Activated CD4-positive, alpha-beta memory T cell treated with anti-CD3 and anti-CD28 coated beads for 36 hours (primary cell): Measurements from ENCODE around the gene CALD1. TPM values are rescaled to one million over a fixed set of nuclear protein-coding genes. Genes with fewer than 3 reads are reported as not detected.

Source experiments
- CTCF ChIA-PET: fragments of 350-600 bp; sonication (Branson Sonifier 250); formaldehyde crosslinking; loops from one replicate; lab custom pipeline; 2021; ENCODE audit warnings: antibody characterized with exemption, inconsistent platforms; lab: Charles Lee
- POLR2A ChIA-PET: fragments of 350-600 bp; sonication (Branson Sonifier 250); formaldehyde crosslinking; loops from one replicate; lab custom pipeline; 2021; ENCODE audit warnings: antibody characterized with exemption; lab: Charles Lee
- DNase-seq: peaks from one replicate; pipeline ENCODE4 v3.0.0-alpha.2; 2020
- H3K27ac Mint-ChIP-seq: one replicate; pipeline ENCODE4 v1.8.0; 2021; ENCODE audit warnings: mixed read lengths
- H3K27me3 Mint-ChIP-seq: one replicate; pipeline ENCODE4 v1.8.0; 2021; ENCODE audit warnings: mixed read lengths
- H3K36me3 Mint-ChIP-seq: one replicate; pipeline ENCODE4 v1.8.0; 2021; ENCODE audit warnings: mixed read lengths
- H3K4me1 Mint-ChIP-seq: one replicate; pipeline ENCODE4 v1.8.0; 2021; ENCODE audit warnings: low read depth, mixed read lengths
- H3K4me3 Mint-ChIP-seq: one replicate; pipeline ENCODE4 v1.8.0; 2021; ENCODE audit warnings: mild to moderate bottlenecking, mixed read lengths
- H3K9me3 Mint-ChIP-seq: one replicate; pipeline ENCODE4 v1.8.0; 2021; ENCODE audit warnings: mixed read lengths
- intact Hi-C: fragments of 100-400 bp; cut with micrococcal nuclease; formaldehyde crosslinking; loops from one replicate; pipeline ENCODE4 v1.15.1; 2023
- total RNA-seq, 2 experiments: library from RNA; stranded (reverse); gene quantifications; one replicate each; pipeline ENCODE4 v1.2.3, GENCODE V29; 2021

The CALD1 gene
- total RNA-seq, 2 experiments from 2014 or later, result 7.1 to 7.5 TPM

DNA sequence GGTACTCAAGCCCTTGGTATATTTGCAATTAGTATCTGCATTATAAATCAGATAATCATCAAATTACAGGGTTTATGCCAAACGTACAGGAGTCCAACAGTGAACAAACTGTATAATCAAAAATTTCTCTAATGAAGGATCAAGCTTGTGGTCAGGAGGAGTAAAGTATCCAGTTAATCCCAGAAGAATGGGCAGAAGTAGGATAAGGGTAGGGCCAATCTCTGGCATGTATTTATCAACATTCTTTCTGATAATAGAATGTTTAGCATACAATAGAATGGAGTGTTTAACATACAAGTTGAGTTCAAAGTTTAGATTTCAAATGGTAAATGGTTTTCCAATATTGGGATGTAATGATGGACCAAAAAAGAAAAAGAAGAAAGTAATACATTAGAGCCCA is 103.0 kb downstream of the CALD1 start:
- intact Hi-C loops, result no loop called here
- Mint-ChIP-seq H3K4me3 (no peak overlapping the region), H3K27ac (no peak overlapping the region), H3K4me1 (peaks cover 17% of the 10 kb centered on the region), H3K9me3 (no peaks in the 10 kb centered on the region), H3K27me3 (no peaks in the 10 kb centered on the region), H3K36me3 (no peaks in the 10 kb centered on the region)
- ChIA-PET POLR2A (no interaction called here), CTCF (no interaction called here)
- DNase-seq, result no peak

- Mint-ChIP-seq H3K27ac (no peak overlapping the region), H3K9me3 (no peaks in the 10 kb centered on the region), H3K4me1 (peaks cover 19% of the 10 kb centered on the region), H3K27me3 (peaks cover 3% of the 10 kb centered on the region), H3K36me3 (no peaks in the 10 kb centered on the region), H3K4me3 (no peak overlapping the region)
- DNase-seq, result no peak
- ChIA-PET CTCF (no interaction called here), POLR2A (no interaction called here)
- intact Hi-C loops, result no loop called here
These were observed 106.5 kb downstream of the CALD1 start for GRCh38 chr7:134885967-134886352.

GRCh38 chr7:134886353-134887057 is 107.1 kb downstream of the CALD1 start:
- CTCF ChIA-PET, result no interaction called here
- Mint-ChIP-seq H3K36me3 (no peaks in the 10 kb centered on the region), H3K27me3 (peaks cover 5% of the 10 kb centered on the region), H3K4me1 (peaks cover 21% of the 10 kb centered on the region), H3K4me3 (no peak overlapping the region), H3K27ac (no peak overlapping the region), H3K9me3 (no peaks in the 10 kb centered on the region)
- POLR2A ChIA-PET, result no interaction called here
- DNase-seq, result no peak
- intact Hi-C loops, result no loop called here

DNA sequence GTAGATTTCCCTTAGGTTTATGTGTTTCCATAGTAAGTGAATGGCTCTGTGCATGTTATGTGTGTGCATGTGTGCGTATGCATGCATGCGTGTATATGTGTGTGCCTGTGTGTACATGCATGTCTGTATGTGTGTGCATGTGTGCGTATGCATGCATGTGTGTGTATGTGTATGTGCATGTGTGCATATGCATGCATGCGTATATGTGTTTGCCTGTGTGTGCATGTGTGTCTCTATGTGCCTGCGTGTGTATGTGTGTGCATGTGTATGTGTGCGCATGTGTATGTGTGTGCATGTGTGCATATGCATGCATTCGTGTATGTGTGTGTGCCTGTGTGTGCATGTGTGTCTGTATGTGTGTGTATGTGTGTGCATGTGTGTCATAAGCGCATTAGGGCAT is 108.1 kb downstream of the CALD1 start:
- H3K4me1 Mint-ChIP-seq, result peaks cover 21% of the 10 kb centered on the region
- H3K27me3 Mint-ChIP-seq, result peaks cover 5% of the 10 kb centered on the region
- H3K27ac Mint-ChIP-seq, result no peak overlapping the region
- no peaks in the 10 kb centered on the region for H3K36me3 Mint-ChIP-seq
- intact Hi-C loops, result no loop called here
- ChIA-PET POLR2A (no interaction called here), CTCF (no interaction called here)
- H3K4me3 Mint-ChIP-seq, result no peak overlapping the region
- H3K9me3 Mint-ChIP-seq, result no peaks in the 10 kb centered on the region
- no peak for DNase-seq

- ChIA-PET CTCF (no interaction called here), POLR2A (no interaction called here)
- Mint-ChIP-seq H3K27ac (no peak overlapping the region), H3K4me1 (peaks cover 21% of the 10 kb centered on the region), H3K4me3 (no peak overlapping the region), H3K36me3 (no peaks in the 10 kb centered on the region), H3K9me3 (no peaks in the 10 kb centered on the region), H3K27me3 (peaks cover 5% of the 10 kb centered on the region)
- intact Hi-C loops, result no loop called here
- DNase-seq, result no peak
These were observed 108.8 kb downstream of the CALD1 start for GRCh38 chr7:134888141-134888740.

DNA sequence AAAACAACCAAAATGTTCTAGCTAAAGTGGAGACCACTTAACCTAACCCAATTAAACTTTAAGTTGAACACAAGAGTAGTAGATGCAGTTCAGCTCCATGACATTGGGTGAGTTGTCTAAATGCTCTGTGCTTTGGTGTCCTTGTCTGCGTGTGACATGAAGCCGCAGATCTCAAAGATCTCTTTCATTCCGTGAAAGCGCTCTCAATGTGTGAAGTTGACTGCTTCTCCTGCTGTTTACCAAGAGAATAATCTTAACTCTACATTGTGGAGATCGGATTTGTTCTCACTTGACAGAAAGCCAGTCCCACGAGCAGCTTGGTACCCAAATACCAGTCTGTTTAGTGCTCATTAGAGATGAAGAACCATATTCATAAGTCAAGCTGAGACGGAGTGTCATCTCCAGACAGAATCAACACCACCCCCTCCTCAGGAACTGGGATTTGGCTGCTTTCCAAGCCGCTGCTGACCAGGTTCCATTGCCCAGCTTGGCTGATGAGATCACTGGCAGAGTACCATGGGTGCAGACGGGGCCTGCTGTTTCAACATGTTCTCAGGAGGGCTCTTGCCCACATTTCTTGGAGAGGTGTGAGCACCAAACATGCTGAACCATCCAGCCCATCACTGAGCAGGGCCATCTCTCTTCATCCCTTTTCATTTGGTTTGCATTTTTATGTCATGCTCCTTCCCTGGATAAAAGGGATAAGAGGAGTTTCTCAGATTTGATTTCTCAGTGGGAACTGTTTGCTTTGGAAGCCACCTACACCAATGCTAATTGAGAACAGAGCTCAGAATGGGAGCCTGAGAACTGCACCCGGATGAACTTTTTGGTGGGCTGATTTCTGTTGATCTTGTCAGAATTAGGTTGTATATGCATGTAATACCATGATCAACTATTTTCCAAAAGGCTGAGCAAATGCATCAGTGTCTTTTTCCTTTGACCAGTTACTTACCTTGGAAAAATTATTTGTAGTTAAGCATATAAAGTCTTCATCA is 111.1 kb downstream of the CALD1 start:
- peaks cover 5% of the 10 kb centered on the region for H3K27me3 Mint-ChIP-seq
- H3K4me3 Mint-ChIP-seq, result no peak overlapping the region
- intact Hi-C loops, result no loop called here
- CTCF ChIA-PET, result no interaction called here
- H3K9me3 Mint-ChIP-seq, result peaks cover 4% of the 10 kb centered on the region
- POLR2A ChIA-PET, result no interaction called here
- H3K36me3 Mint-ChIP-seq, result no peaks in the 10 kb centered on the region
- no peak overlapping the region for H3K27ac Mint-ChIP-seq
- H3K4me1 Mint-ChIP-seq, result peaks cover 21% of the 10 kb centered on the region
- DNase-seq, result no peak

GRCh38 chr7:134891262-134891695 is 111.8 kb downstream of the CALD1 start:
- Mint-ChIP-seq H3K27me3 (peaks cover 5% of the 10 kb centered on the region), H3K9me3 (peaks cover 12% of the 10 kb centered on the region), H3K27ac (no peak overlapping the region), H3K4me3 (no peak overlapping the region), H3K36me3 (peaks cover 2% of the 10 kb centered on the region), H3K4me1 (peaks cover 15% of the 10 kb centered on the region)
- POLR2A ChIA-PET, result no interaction called here
- DNase-seq, result no peak
- intact Hi-C loops, result no loop called here
- CTCF ChIA-PET, result no interaction called here

DNA sequence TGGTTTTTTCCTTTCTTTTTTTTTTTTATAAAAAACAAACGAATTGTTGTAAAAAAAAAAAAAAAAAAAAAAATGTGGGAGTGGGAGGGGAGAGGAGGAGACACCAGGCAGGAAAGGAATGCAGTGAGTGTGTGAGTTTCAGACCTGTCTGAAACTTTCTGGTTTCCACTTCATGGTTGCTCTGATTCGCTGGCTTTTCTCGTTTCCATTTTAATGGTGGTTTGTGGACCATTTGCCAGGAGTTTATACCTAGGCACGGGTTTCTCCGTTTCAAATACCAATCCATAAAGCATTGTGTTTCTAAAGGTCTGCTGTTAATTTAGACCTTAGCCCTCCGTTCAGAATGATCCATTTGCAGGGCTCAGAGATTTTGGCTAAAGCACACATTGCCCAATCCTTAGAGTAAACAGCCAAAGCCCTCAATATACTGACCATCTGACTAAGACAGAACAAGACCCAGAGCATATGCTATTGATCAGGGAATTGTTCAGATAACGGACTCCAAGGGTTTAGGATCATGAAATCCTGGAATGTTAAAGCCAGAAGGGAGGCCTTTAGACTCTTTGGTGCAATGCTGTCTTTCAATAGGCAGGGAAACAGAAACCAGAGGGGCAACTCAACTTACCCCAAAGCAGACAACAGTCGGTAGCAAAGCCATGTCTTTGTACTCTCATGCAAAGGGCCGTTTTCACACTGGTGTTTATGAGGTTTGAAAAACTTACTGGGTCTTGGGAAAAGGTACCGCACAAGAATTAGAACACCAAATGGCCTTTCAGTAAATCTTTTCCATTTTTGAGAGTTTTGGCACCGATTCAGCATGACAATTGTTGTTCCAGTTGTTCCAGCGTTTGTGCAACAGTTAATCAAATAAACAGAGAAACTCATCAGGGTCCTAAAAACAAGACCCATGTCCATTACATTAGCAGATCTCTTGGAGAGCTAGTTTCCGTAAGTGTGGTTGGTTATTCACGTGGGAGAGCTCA is 112.6 kb downstream of the CALD1 start:
- ChIA-PET POLR2A (no interaction called here), CTCF (no interaction called here)
- no peak for DNase-seq
- intact Hi-C loops, result no loop called here
- peaks cover 5% of the 10 kb centered on the region for H3K27me3 Mint-ChIP-seq
- peaks cover 8% of the 10 kb centered on the region for H3K4me1 Mint-ChIP-seq
- peaks cover 5% of the 10 kb centered on the region for H3K36me3 Mint-ChIP-seq
- no peak overlapping the region for H3K4me3 Mint-ChIP-seq
- H3K9me3 Mint-ChIP-seq, result peaks cover 19% of the 10 kb centered on the region
- no peak overlapping the region for H3K27ac Mint-ChIP-seq

GRCh38 chr7:134892963-134893362 is 113.5 kb downstream of the CALD1 start:
- H3K27ac Mint-ChIP-seq, result no peak overlapping the region
- no peak overlapping the region for H3K4me3 Mint-ChIP-seq
- H3K4me1 Mint-ChIP-seq, result peaks cover 3% of the 10 kb centered on the region
- ChIA-PET POLR2A (no interaction called here), CTCF (no interaction called here)
- no peak for DNase-seq
- intact Hi-C loops, result no loop called here
- H3K27me3 Mint-ChIP-seq, result peaks cover 5% of the 10 kb centered on the region
- H3K36me3 Mint-ChIP-seq, result peaks cover 5% of the 10 kb centered on the region
- H3K9me3 Mint-ChIP-seq, result peaks cover 21% of the 10 kb centered on the region

DNA sequence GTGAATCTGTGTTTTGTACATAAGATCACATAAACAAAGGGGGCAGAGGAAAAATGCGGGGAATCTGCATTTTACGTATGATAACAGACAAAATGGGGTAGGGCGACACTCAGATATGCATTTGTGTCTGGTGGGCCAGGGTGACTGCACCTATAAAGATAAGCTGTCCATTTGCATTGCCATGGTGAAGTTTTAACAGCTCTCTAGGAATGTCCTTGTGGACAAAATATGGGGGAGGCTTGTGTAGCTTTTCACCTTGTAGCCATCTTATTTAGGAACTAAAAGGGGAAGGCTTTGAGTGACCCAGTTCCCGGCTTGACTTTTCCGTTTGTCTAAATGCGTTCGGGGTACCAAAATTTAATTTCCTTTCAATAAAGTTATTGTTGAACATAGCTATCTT is 114.5 kb downstream of the CALD1 start:
- peaks cover 21% of the 10 kb centered on the region for H3K9me3 Mint-ChIP-seq
- H3K4me3 Mint-ChIP-seq, result no peak overlapping the region
- H3K27ac Mint-ChIP-seq, result no peak overlapping the region
- intact Hi-C loops, result no loop called here
- peaks cover 5% of the 10 kb centered on the region for H3K36me3 Mint-ChIP-seq
- no peak for DNase-seq
- peaks cover 3% of the 10 kb centered on the region for H3K4me1 Mint-ChIP-seq
- H3K27me3 Mint-ChIP-seq, result peaks cover 5% of the 10 kb centered on the region
- ChIA-PET POLR2A (no interaction called here), CTCF (no interaction called here)

DNA sequence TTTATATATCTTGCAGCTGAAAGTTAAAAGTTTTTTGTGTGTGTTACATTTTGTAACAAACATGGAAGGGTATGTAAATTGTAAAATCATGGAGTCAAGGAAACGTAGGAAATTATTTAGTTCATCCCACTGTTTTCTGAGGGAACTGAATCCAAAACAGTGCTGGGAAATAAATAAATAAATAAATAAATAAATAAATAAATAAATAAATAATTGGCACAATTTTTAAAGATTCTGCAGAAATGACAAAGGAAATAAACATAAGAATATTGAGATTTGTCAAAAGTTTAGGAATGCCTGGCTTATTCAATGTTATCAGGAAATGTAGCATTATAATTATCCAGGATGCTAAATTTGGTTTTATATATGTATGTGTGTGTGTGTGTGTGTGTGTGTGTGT is 115.5 kb downstream of the CALD1 start:
- Mint-ChIP-seq H3K4me3 (no peak overlapping the region), H3K36me3 (peaks cover 5% of the 10 kb centered on the region), H3K27ac (no peak overlapping the region), H3K4me1 (peaks cover 3% of the 10 kb centered on the region), H3K27me3 (peaks cover 5% of the 10 kb centered on the region), H3K9me3 (peaks cover 21% of the 10 kb centered on the region)
- DNase-seq, result no peak
- POLR2A ChIA-PET, result no interaction called here
- intact Hi-C loops, result no loop called here
- CTCF ChIA-PET, result no interaction called here
